IMR-90 (cell line): Measurements from ENCODE around the gene CCDC92. TPM values are rescaled to one million over a fixed set of nuclear protein-coding genes. Genes with fewer than 3 reads are reported as not detected.
"Not testable (repeated sequence)": the region's sequence is repeated elsewhere in the genome, so short reads cannot be mapped to it uniquely, and the experiment has no call there.

Experiments
- ATAC-seq: fragments of 200-7000 bp; cut with Tn5 transposase; 2 replicates; pipeline ENCODE4 v1.9.1; 2020; ENCODE audit warnings: low read depth, mild to moderate bottlenecking, moderate library complexity
- BruUV-seq: library from RNA; stranded (reverse); fragments of 400-500 nt; replicated peaks from 2 replicates; lab custom pipeline; 2021; lab: Mats Ljungman, UMichigan
- CTCF ChIA-PET: fragments of 300-600 bp; formaldehyde crosslinking; extraction: SDS; loops from one replicate; lab custom pipeline; 2021; ENCODE audit warnings: antibody characterized with exemption; lab: Yijun Ruan, JAX
- POLR2A ChIA-PET: fragments of 300-600 bp; sonication (Branson Sonifier 250); formaldehyde crosslinking; loops from one replicate; lab custom pipeline; 2022; ENCODE audit warnings: antibody characterized with exemption; ENCODE audit not compliant: unreplicated experiment; lab: Charles Lee
- DNase-seq: peaks from one replicate; pipeline ENCODE4 v3.0.0; 2013
- H2AFZ ChIP-seq: replicated peaks from 2 replicates; pipeline ENCODE3; 2013; ENCODE audit warnings: low read length, mild to moderate bottlenecking; ENCODE audit not compliant: poor library complexity
- H2AK5ac ChIP-seq: 2 replicates; pipeline ENCODE4 v1.6.1; 2013; ENCODE audit warnings: low read depth, low read length, inconsistent platforms
- H2AK9ac ChIP-seq: replicated peaks from 2 replicates; pipeline ENCODE3; 2013; ENCODE audit warnings: mild to moderate bottlenecking, low read depth, low read length, moderate library complexity; ENCODE audit not compliant: poor library complexity
- H2BK120ac ChIP-seq: 2 replicates; pipeline ENCODE4 v1.6.1; 2013; ENCODE audit warnings: low read depth, low read length, inconsistent platforms
- H2BK15ac ChIP-seq: 3 replicates; pipeline ENCODE4 v1.6.1; 2013; ENCODE audit warnings: low read depth, low read length, inconsistent platforms
- H2BK20ac ChIP-seq: 2 replicates; pipeline ENCODE4 v1.6.1; 2013; ENCODE audit warnings: low read depth, mild to moderate bottlenecking, inconsistent platforms, low read length, moderate library complexity
- H2BK5ac ChIP-seq: 2 replicates; pipeline ENCODE4 v1.6.1; 2013; ENCODE audit warnings: mild to moderate bottlenecking, low read depth, low read length, inconsistent platforms; ENCODE audit not compliant: poor library complexity, severe bottlenecking
- H3K14ac ChIP-seq: replicated peaks from 2 replicates; pipeline ENCODE4 v1.6.1; 2013; ENCODE audit warnings: low read depth, low read length, inconsistent platforms
- H3K18ac ChIP-seq: 2 replicates; pipeline ENCODE4 v1.6.1; 2013; ENCODE audit warnings: low read depth, low read length, control low read depth
- H3K23ac ChIP-seq: 2 replicates; pipeline ENCODE4 v1.6.1; 2013; ENCODE audit warnings: low read depth, low read length, inconsistent platforms
- H3K27ac ChIP-seq: 2 replicates; pipeline ENCODE4 v1.5.1; 2013; ENCODE audit warnings: mild to moderate bottlenecking, control low read depth, low read length; ENCODE audit not compliant: insufficient read depth
- H3K27me3 ChIP-seq: 2 replicates; pipeline ENCODE4 v1.6.1; 2013; ENCODE audit warnings: low read length; ENCODE audit not compliant: control insufficient read depth, insufficient read depth
- H3K36me3 ChIP-seq: 2 replicates; pipeline ENCODE4 v1.6.1; 2013; ENCODE audit warnings: low read length, mixed read lengths; ENCODE audit not compliant: control insufficient read depth, insufficient read depth
- H3K4ac ChIP-seq: 2 replicates; pipeline ENCODE4 v1.6.1; 2013; ENCODE audit warnings: low read depth, low read length, inconsistent platforms
- H3K4me1 ChIP-seq: 2 replicates; pipeline ENCODE4 v1.6.1; 2013; ENCODE audit warnings: low read length, mixed read lengths; ENCODE audit not compliant: control insufficient read depth, insufficient read depth
- H3K4me2 ChIP-seq: 2 replicates; pipeline ENCODE4 v1.6.1; 2013; ENCODE audit warnings: low read depth, mild to moderate bottlenecking, control low read depth, low read length, moderate library complexity
- H3K4me3 ChIP-seq: 2 replicates; pipeline ENCODE4 v1.5.1; 2013; ENCODE audit warnings: low read depth, mild to moderate bottlenecking, control low read depth, low read length, moderate library complexity; ENCODE audit not compliant: insufficient read depth
- H3K56ac ChIP-seq: 2 replicates; pipeline ENCODE4 v1.6.1; 2013; ENCODE audit warnings: low read length, inconsistent platforms; ENCODE audit not compliant: insufficient read depth; ENCODE audit errors: extremely low read depth
- H3K79me1 ChIP-seq, 2 experiments: 2 replicates each; pipeline ENCODE4 v1.6.1; 2013; ENCODE audit warnings: low read length in 2 of 2, inconsistent platforms in 1 of 2, low read depth in 1 of 2
- H3K9ac ChIP-seq: 2 replicates; pipeline ENCODE4 v1.6.1; 2013; ENCODE audit warnings: low read depth, low read length, control low read depth
- H3K9me1 ChIP-seq: 2 replicates; pipeline ENCODE4 v1.6.1; 2013; ENCODE audit warnings: low read length, inconsistent platforms; ENCODE audit not compliant: insufficient read depth
- H3K9me3 ChIP-seq: 2 replicates; pipeline ENCODE4 v1.6.1; 2013; ENCODE audit warnings: low read length; ENCODE audit not compliant: control insufficient read depth, insufficient read depth
- H4K20me1 ChIP-seq: 2 replicates; pipeline ENCODE4 v1.6.1; 2013; ENCODE audit warnings: low read length, inconsistent platforms; ENCODE audit not compliant: insufficient read depth
- H4K5ac ChIP-seq: 2 replicates; pipeline ENCODE4 v1.6.1; 2013; ENCODE audit warnings: mild to moderate bottlenecking, low read depth, low read length, control low read depth
- H4K8ac ChIP-seq, 2 experiments: 2 replicates each; pipeline ENCODE4 v1.6.1; 2013; ENCODE audit warnings: low read depth in 2 of 2, low read length in 2 of 2, control low read depth in 1 of 2, inconsistent platforms in 1 of 2
- H4K91ac ChIP-seq: 2 replicates; pipeline ENCODE4 v1.6.1; 2013; ENCODE audit warnings: low read depth, low read length, inconsistent platforms; ENCODE audit not compliant: insufficient read depth
- WGBS, 2 experiments: methylation state at CpG; one replicate each; pipeline versions ENCODE4 v1.1.5 to v1.1.7; 2013; ENCODE audit warnings: missing lambda C conversion rate in 2 of 2; ENCODE audit not compliant: insufficient read length in 1 of 2; ENCODE audit errors: extremely low coverage in 2 of 2; 5-methylcytosine and 5-hydroxymethylcytosine counted together
- dilution Hi-C: fragments of 300-500 bp; cut with HindIII; formaldehyde crosslinking; loops from one replicate; pipeline ENCODE4 v1.14.3; 2018; ENCODE audit warnings: low sequenced_read_pairs; ENCODE audit not compliant: unreplicated experiment
- in situ Hi-C: fragments of 300-500 bp; cut with MboI; formaldehyde crosslinking; loops from 3 replicates; pipeline ENCODE4 v1.14.3; 2019; ENCODE audit warnings: low sequenced_read_pairs, inconsistent platforms, mixed read lengths
- intact Hi-C: fragments of 100-400 bp; cut with micrococcal nuclease; formaldehyde crosslinking; loops from 2 replicates; pipeline ENCODE4 v1.10.0; 2022
- polyA plus RNA-seq, 3 experiments: library from polyadenylated mRNA; depleted of rRNA; stranded (reverse); fragments of >200 nt; gene quantifications; 2 replicates each; pipeline ENCODE4 v1.2.3, GENCODE V29; 2012; ENCODE audit warnings: low replicate concordance in 1 of 3
- total RNA-seq: library from RNA; depleted of rRNA; stranded (reverse); fragments of >200 nt; gene quantifications from 2 replicates; pipeline ENCODE4 v1.2.3, GENCODE V29; 2012

The CCDC92 gene
- total and polyA plus RNA-seq, 2 of the 4 experiments (the other 2 are of a cell fraction): 5.7 to 55.5 TPM

DNA sequence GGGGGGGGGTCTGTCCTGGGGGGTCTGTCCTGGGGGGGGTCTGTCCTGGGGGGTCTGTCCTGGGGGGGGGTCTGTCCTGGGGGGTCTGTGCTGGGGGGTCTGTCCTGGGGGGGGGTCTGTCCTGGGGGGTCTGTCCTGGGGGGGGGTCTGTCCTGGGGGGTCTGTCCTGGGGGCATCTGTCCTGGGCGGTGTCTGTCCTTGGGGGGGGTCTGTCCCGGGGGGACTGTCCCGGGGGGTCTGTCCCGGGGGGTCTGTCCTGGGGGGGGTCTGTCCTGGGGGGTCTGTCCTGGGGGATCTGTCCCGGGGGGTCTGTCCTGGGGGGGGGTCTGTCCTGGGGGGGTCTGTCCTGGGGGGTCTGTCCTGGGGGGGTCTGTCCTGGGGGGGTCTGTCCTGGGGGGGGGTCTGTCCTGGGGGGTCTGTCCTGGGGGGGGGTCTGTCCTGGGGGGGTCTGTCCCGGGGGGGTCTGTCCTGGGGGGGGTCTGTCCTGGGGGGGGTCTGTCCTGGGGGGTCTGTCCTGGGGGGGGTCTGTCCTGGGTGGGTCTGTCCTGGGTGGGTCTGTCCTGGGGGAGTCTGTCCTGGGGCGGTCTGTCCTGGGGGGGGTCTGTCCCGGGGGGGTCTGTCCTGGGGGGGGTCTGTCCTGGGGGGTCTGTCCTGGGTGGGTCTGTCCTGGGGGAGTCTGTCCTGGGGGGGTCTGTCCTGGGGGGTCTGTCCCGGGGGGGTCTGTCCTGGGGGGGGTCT lies 60.8 kb downstream of the CCDC92 start:
- ChIA-PET POLR2A (interaction anchor here (0.6 kb wide), 1 partner anchor 99 kb away, joined by 9 read pairs; no protein-coding TSS in a partner anchor), CTCF (interaction anchor here (1.0 kb wide), 1 partner anchor 27 kb away, joined by 5 read pairs; no protein-coding TSS in a partner anchor)
- H3K4me2 ChIP-seq, H3K9ac ChIP-seq, H3K9me1 ChIP-seq, H2BK20ac ChIP-seq, BruUV-seq, H4K5ac ChIP-seq, H3K4me3 ChIP-seq, H4K20me1 ChIP-seq, H3K4me1 ChIP-seq, H3K9me3 ChIP-seq, H2AK5ac ChIP-seq, H3K27ac ChIP-seq, DNase-seq, H3K27me3 ChIP-seq, H2BK5ac ChIP-seq, H3K36me3 ChIP-seq, dilution Hi-C loops, H3K14ac ChIP-seq, ATAC-seq, H4K8ac ChIP-seq, H3K4ac ChIP-seq, in situ Hi-C loops, H3K18ac ChIP-seq, H2BK120ac ChIP-seq, H3K79me1 ChIP-seq, intact Hi-C loops, H3K23ac ChIP-seq, H3K56ac ChIP-seq, H2BK15ac ChIP-seq, H4K91ac ChIP-seq, H2AK9ac ChIP-seq, H2AFZ ChIP-seq: not testable (repeated sequence)
- whole genome bisulfite sequencing, 2 experiments: no CpG with 5 or more reads among the region's 9 CpGs
